Measurements from ENCODE around the gene RPL36.

RPL36 gene

DNA sequence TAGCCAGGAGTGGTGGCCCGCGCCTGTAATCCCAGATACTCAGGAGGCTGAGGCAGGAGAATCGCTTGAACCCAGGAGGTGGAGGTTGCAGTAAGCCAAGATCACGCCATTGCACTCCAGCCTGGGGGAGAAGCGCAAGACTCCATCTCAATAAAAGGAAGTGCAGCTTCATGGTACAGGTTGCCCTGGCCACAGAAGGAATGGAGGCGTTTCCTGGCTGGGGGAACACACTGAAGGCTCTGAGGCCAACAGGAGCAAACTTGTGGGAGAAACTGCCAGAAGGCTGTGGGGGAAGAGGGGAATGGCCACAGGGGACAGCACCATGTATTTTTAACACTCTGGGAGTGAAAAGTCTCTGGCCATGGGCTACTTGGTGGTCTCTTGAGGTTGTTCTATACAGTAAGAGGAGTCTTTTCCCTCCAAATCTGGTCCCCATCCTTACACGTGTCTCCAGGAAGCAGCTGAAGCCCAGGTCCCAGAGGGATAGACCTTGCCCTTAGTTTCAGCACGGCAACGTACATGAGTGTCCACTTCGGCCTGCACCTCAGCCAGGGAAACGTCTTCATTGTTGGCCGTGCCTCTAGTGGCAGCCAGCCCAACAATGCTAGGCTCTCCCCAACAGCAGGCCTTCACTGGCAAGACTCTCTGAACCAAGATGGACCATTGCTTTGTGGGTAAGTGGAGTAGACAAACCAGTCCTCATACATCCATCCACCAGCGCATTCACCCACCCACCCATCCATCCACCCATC lies 17.2 kb upstream of the RPL36 start:
- no peak overlapping the region for H2AFZ ChIP-seq (ENCODE audit: low read length)
- no peak overlapping the region for H2BK5ac ChIP-seq (ENCODE audit: low read length)
- no CpG with 5 or more reads among the region's 13 CpGs for WGBS, 2 donors (ENCODE audit: extremely low coverage in 2 of 2, insufficient read length in 2 of 2, insufficient replicate concordance in 1 of 2)
- H3K4ac ChIP-seq (ENCODE audit: low read length): no peak overlapping the region
- peaks cover 19 to 53% of the 10 kb centered on the region in 2 donors for H3K36me3 ChIP-seq (replicated peaks in 1 of 2; ENCODE audit: control insufficient read depth in 2 of 2, insufficient read depth in 2 of 2, low read length in 2 of 2)
- peaks cover 11% of the 10 kb centered on the region for H3K79me1 ChIP-seq (ENCODE audit: low read depth, low read length)
- no peak overlapping the region for H3K14ac ChIP-seq (ENCODE audit: low read length)
- H3K27ac ChIP-seq (replicated peaks; ENCODE audit: low read length): no peak overlapping the region
- H3K23ac ChIP-seq (ENCODE audit: low read depth, low read length, poor library complexity): no peak overlapping the region
- H2BK12ac ChIP-seq (ENCODE audit: low read length): no peak overlapping the region
- H3K27me3 ChIP-seq (ENCODE audit: control insufficient read depth in 3 of 3, insufficient read depth in 3 of 3, low read depth in 1 of 3, low read length in 3 of 3): no peaks in the 10 kb centered on the region
- H4K91ac ChIP-seq (ENCODE audit: low read depth, low read length, poor library complexity): no peak overlapping the region
- no peak overlapping the region for H3K9ac ChIP-seq (ENCODE audit: low read depth, low read length, poor library complexity)
- H2BK15ac ChIP-seq (ENCODE audit: low read length): no peak overlapping the region
- H3K4me1 ChIP-seq (ENCODE audit: control insufficient read depth in 2 of 2, insufficient read depth in 1 of 2, low read depth in 1 of 2, low read length in 2 of 2): no peaks in the 10 kb centered on the region
- no peak overlapping the region for H4K8ac ChIP-seq (ENCODE audit: low read depth, low read length)
- H2AK5ac ChIP-seq (ENCODE audit: low read depth, low read length): no peak overlapping the region
- no peak overlapping the region for H3K4me2 ChIP-seq (ENCODE audit: insufficient read depth, low read length, poor library complexity, severe bottlenecking)
- no peak overlapping the region for H3K18ac ChIP-seq (ENCODE audit: low read length)
- no peak for DNase-seq (ENCODE audit: low spot score)
- H3K4me3 ChIP-seq (ENCODE audit: low read length in 2 of 2): no peak overlapping the region
- H2BK120ac ChIP-seq (ENCODE audit: low read depth, low read length): no peak overlapping the region
- peaks cover 0 to 1% of the 10 kb centered on the region in 2 donors for H3K9me3 ChIP-seq (replicated peaks in 1 of 2; ENCODE audit: control insufficient read depth in 2 of 2, insufficient read depth in 1 of 2, low read depth in 1 of 2, low read length in 2 of 2)

GRCh38 chr19:5673752-5674151 lies 16.3 kb upstream of the RPL36 start:
- Histone ChIP-seq H3K18ac (ENCODE audit: low read length) (no peak overlapping the region), H3K4me2 (ENCODE audit: insufficient read depth, low read length, poor library complexity, severe bottlenecking) (no peak overlapping the region), H3K4ac (ENCODE audit: low read length) (no peak overlapping the region), H3K4me1 (ENCODE audit: control insufficient read depth in 2 of 2, insufficient read depth in 1 of 2, low read depth in 1 of 2, low read length in 2 of 2) (no peaks in the 10 kb centered on the region), H2BK15ac (ENCODE audit: low read length) (no peak overlapping the region), H3K27ac (replicated peaks; ENCODE audit: low read length) (no peak overlapping the region), H3K27me3 (ENCODE audit: control insufficient read depth in 3 of 3, insufficient read depth in 3 of 3, low read depth in 1 of 3, low read length in 3 of 3) (no peaks in the 10 kb centered on the region), H3K14ac (ENCODE audit: low read length) (no peak overlapping the region), H2BK120ac (ENCODE audit: low read depth, low read length) (no peak overlapping the region), H3K36me3 (replicated peaks in 1 of 2; ENCODE audit: control insufficient read depth in 2 of 2, insufficient read depth in 2 of 2, low read length in 2 of 2) (peaks cover 19 to 48% of the 10 kb centered on the region in 2 donors), H2BK12ac (ENCODE audit: low read length) (no peak overlapping the region), H3K4me3 (ENCODE audit: low read length in 2 of 2) (no peak overlapping the region), H3K9ac (ENCODE audit: low read depth, low read length, poor library complexity) (no peak overlapping the region), H3K79me1 (ENCODE audit: low read depth, low read length) (peaks cover 11% of the 10 kb centered on the region), H4K91ac (ENCODE audit: low read depth, low read length, poor library complexity) (no peak overlapping the region), H3K23ac (ENCODE audit: low read depth, low read length, poor library complexity) (no peak overlapping the region), H3K9me3 (replicated peaks in 1 of 2; ENCODE audit: control insufficient read depth in 2 of 2, insufficient read depth in 1 of 2, low read depth in 1 of 2, low read length in 2 of 2) (peaks cover 0 to 1% of the 10 kb centered on the region in 2 donors), H2AK5ac (ENCODE audit: low read depth, low read length) (no peak overlapping the region), H2BK5ac (ENCODE audit: low read length) (no peak overlapping the region), H4K8ac (ENCODE audit: low read depth, low read length) (no peak overlapping the region), H2AFZ (ENCODE audit: low read length) (no peak overlapping the region)
- 100% methylated on average over 1 of the region's 1 CpG; no CpG with 5 or more reads in 1 of the 2 donors for WGBS, 2 donors (ENCODE audit: extremely low coverage in 2 of 2, insufficient read length in 2 of 2, insufficient replicate concordance in 1 of 2)
- DNase-seq (ENCODE audit: low spot score): no peak

DNA sequence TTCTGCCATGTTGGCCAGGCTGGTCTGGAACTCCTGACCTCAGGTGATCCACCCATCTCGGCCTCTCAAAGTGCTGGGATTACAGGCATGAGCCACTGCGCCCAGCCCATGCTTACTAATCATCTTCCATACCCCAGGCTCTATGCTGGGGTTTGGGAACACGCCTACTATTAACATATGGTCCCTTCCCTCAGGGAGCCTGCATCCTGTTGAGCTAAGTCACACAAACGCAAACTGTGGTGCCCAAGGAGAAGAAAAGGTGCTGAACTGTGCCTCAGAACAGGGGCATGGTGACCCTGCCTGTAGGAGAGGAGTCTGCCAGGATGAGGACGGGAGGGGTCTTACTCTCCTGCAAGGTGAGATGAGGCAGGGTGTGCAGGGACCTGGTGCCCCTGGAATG lies 15.4 kb upstream of the RPL36 start:
- Histone ChIP-seq H3K4me2 (ENCODE audit: insufficient read depth, low read length, poor library complexity, severe bottlenecking) (no peak overlapping the region), H3K4me1 (ENCODE audit: control insufficient read depth in 2 of 2, insufficient read depth in 1 of 2, low read depth in 1 of 2, low read length in 2 of 2) (peaks cover 6% of the 10 kb centered on the region in 2 donors), H3K14ac (ENCODE audit: low read length) (no peak overlapping the region), H4K8ac (ENCODE audit: low read depth, low read length) (peak overlapping the region; percentile 82), H3K79me1 (ENCODE audit: low read depth, low read length) (peaks cover 11% of the 10 kb centered on the region), H2BK12ac (ENCODE audit: low read length) (peak overlapping the region; percentile 6), H4K91ac (ENCODE audit: low read depth, low read length, poor library complexity) (no peak overlapping the region), H3K36me3 (replicated peaks in 1 of 2; ENCODE audit: control insufficient read depth in 2 of 2, insufficient read depth in 2 of 2, low read length in 2 of 2) (peaks cover 9 to 39% of the 10 kb centered on the region in 2 donors), H3K4me3 (ENCODE audit: low read length in 2 of 2) (no peak overlapping the region), H3K9me3 (replicated peaks in 1 of 2; ENCODE audit: control insufficient read depth in 2 of 2, insufficient read depth in 1 of 2, low read depth in 1 of 2, low read length in 2 of 2) (peaks cover 0 to 1% of the 10 kb centered on the region in 2 donors), H2AK5ac (ENCODE audit: low read depth, low read length) (no peak overlapping the region), H2BK120ac (ENCODE audit: low read depth, low read length) (no peak overlapping the region), H3K4ac (ENCODE audit: low read length) (no peak overlapping the region), H3K27me3 (ENCODE audit: control insufficient read depth in 3 of 3, insufficient read depth in 3 of 3, low read depth in 1 of 3, low read length in 3 of 3) (no peaks in the 10 kb centered on the region), H2BK15ac (ENCODE audit: low read length) (no peak overlapping the region), H3K27ac (replicated peaks; ENCODE audit: low read length) (no peak overlapping the region), H3K9ac (ENCODE audit: low read depth, low read length, poor library complexity) (peak overlapping the region; percentile 50), H3K18ac (ENCODE audit: low read length) (peak overlapping the region; percentile 13), H3K23ac (ENCODE audit: low read depth, low read length, poor library complexity) (peak overlapping the region; percentile 43), H2BK5ac (ENCODE audit: low read length) (no peak overlapping the region), H2AFZ (ENCODE audit: low read length) (no peak overlapping the region)
- no CpG with 5 or more reads among the region's 5 CpGs for WGBS, 2 donors (ENCODE audit: extremely low coverage in 2 of 2, insufficient read length in 2 of 2, insufficient replicate concordance in 1 of 2)
- DNase-seq (ENCODE audit: low spot score): no peak

GRCh38 chr19:5676105-5676771 lies 13.9 kb upstream of the RPL36 start:
- Histone ChIP-seq H4K8ac (ENCODE audit: low read depth, low read length) (peak overlapping the region; percentile 89), H2BK5ac (ENCODE audit: low read length) (no peak overlapping the region), H3K14ac (ENCODE audit: low read length) (no peak overlapping the region), H4K91ac (ENCODE audit: low read depth, low read length, poor library complexity) (no peak overlapping the region), H3K36me3 (replicated peaks in 1 of 2; ENCODE audit: control insufficient read depth in 2 of 2, insufficient read depth in 2 of 2, low read length in 2 of 2) (peaks cover 8 to 30% of the 10 kb centered on the region in 2 donors), H3K4me2 (ENCODE audit: insufficient read depth, low read length, poor library complexity, severe bottlenecking) (no peak overlapping the region), H3K27me3 (ENCODE audit: control insufficient read depth in 3 of 3, insufficient read depth in 3 of 3, low read depth in 1 of 3, low read length in 3 of 3) (no peaks in the 10 kb centered on the region), H2BK15ac (ENCODE audit: low read length) (no peak overlapping the region), H3K18ac (ENCODE audit: low read length) (no peak overlapping the region), H3K4me1 (ENCODE audit: control insufficient read depth in 2 of 2, insufficient read depth in 1 of 2, low read depth in 1 of 2, low read length in 2 of 2) (peaks cover 8 to 10% of the 10 kb centered on the region in 2 donors), H3K4ac (ENCODE audit: low read length) (no peak overlapping the region), H3K4me3 (ENCODE audit: low read length in 2 of 2) (no peak overlapping the region), H3K79me1 (ENCODE audit: low read depth, low read length) (peaks cover 14% of the 10 kb centered on the region), H2BK120ac (ENCODE audit: low read depth, low read length) (no peak overlapping the region), H3K9ac (ENCODE audit: low read depth, low read length, poor library complexity) (peak overlapping the region; percentile 44), H3K27ac (replicated peaks; ENCODE audit: low read length) (no peak overlapping the region), H3K9me3 (replicated peaks in 1 of 2; ENCODE audit: control insufficient read depth in 2 of 2, insufficient read depth in 1 of 2, low read depth in 1 of 2, low read length in 2 of 2) (peaks cover 0 to 1% of the 10 kb centered on the region in 2 donors), H3K23ac (ENCODE audit: low read depth, low read length, poor library complexity) (no peak overlapping the region), H2BK12ac (ENCODE audit: low read length) (no peak overlapping the region), H2AK5ac (ENCODE audit: low read depth, low read length) (no peak overlapping the region), H2AFZ (ENCODE audit: low read length) (no peak overlapping the region)
- no peak for DNase-seq (ENCODE audit: low spot score)
- WGBS, 2 donors (ENCODE audit: extremely low coverage in 2 of 2, insufficient read length in 2 of 2, insufficient replicate concordance in 1 of 2): no CpG with 5 or more reads among the region's 17 CpGs

All from neuronal stem cell (in vitro differentiated cells).